Measurements from ENCODE around the gene FOXP1.

Gene FOXP1

GRCh38 chr3:71031914-71032521, 551.5 kb downstream of the FOXP1 start:
- Histone ChIP-seq H3K9me3 (ENCODE audit: control insufficient read depth in 2 of 2, low read length in 2 of 2) (no peaks in the 10 kb centered on the region), H3K27me3 (ENCODE audit: control insufficient read depth in 2 of 2, insufficient read depth in 2 of 2, low read length in 2 of 2) (no peaks in the 10 kb centered on the region), H3K27ac (ENCODE audit: low read depth in 2 of 2, low read length in 2 of 2) (peak overlapping the region; percentile 21 to 61), H3K4me1 (ENCODE audit: control insufficient read depth in 2 of 2, insufficient read depth in 2 of 2, low read length in 2 of 2) (peaks cover 17 to 45% of the 10 kb centered on the region in 2 donors), H3K4me3 (ENCODE audit: low read length in 2 of 2) (no peak overlapping the region), H3K36me3 (ENCODE audit: control insufficient read depth in 2 of 2, insufficient read depth in 2 of 2, low read length in 2 of 2) (peaks cover 27 to 32% of the 10 kb centered on the region in 2 donors), H3K9ac (ENCODE audit: low read depth in 1 of 2, low read length in 2 of 2) (no peak overlapping the region)

- H3K9me3 ChIP-seq (ENCODE audit: control insufficient read depth in 2 of 2, low read length in 2 of 2), result no peaks in the 10 kb centered on the region
- peaks cover 17 to 42% of the 10 kb centered on the region in 2 donors for H3K4me1 ChIP-seq (ENCODE audit: control insufficient read depth in 2 of 2, insufficient read depth in 2 of 2, low read length in 2 of 2)
- H3K4me3 ChIP-seq (ENCODE audit: low read length in 2 of 2), result no peak overlapping the region
- H3K27me3 ChIP-seq (ENCODE audit: control insufficient read depth in 2 of 2, insufficient read depth in 2 of 2, low read length in 2 of 2), result no peaks in the 10 kb centered on the region
- peak overlapping the region; percentile 21 to 61 for H3K27ac ChIP-seq (ENCODE audit: low read depth in 2 of 2, low read length in 2 of 2)
- H3K36me3 ChIP-seq (ENCODE audit: control insufficient read depth in 2 of 2, insufficient read depth in 2 of 2, low read length in 2 of 2), result peaks cover 27 to 35% of the 10 kb centered on the region in 2 donors
- no peak overlapping the region for H3K9ac ChIP-seq (ENCODE audit: low read depth in 1 of 2, low read length in 2 of 2)
These were observed 552.3 kb downstream of the FOXP1 start for GRCh38 chr3:71031181-71031580.

- Histone ChIP-seq H3K27me3 (ENCODE audit: control insufficient read depth in 2 of 2, insufficient read depth in 2 of 2, low read length in 2 of 2) (no peaks in the 10 kb centered on the region), H3K36me3 (ENCODE audit: control insufficient read depth in 2 of 2, insufficient read depth in 2 of 2, low read length in 2 of 2) (peaks cover 27 to 33% of the 10 kb centered on the region in 2 donors), H3K9me3 (ENCODE audit: control insufficient read depth in 2 of 2, low read length in 2 of 2) (no peaks in the 10 kb centered on the region), H3K9ac (ENCODE audit: low read depth in 1 of 2, low read length in 2 of 2) (no peak overlapping the region), H3K27ac (ENCODE audit: low read depth in 2 of 2, low read length in 2 of 2) (peak overlapping the region; percentile 21 to 61), H3K4me1 (ENCODE audit: control insufficient read depth in 2 of 2, insufficient read depth in 2 of 2, low read length in 2 of 2) (peaks cover 14 to 41% of the 10 kb centered on the region in 2 donors), H3K4me3 (ENCODE audit: low read length in 2 of 2) (no peak overlapping the region)
These were observed 552.8 kb downstream of the FOXP1 start for GRCh38 chr3:71030748-71031147.

GRCh38 chr3:71029770-71030169, 553.8 kb downstream of the FOXP1 start:
- Histone ChIP-seq H3K9me3 (ENCODE audit: control insufficient read depth in 2 of 2, low read length in 2 of 2) (no peaks in the 10 kb centered on the region), H3K4me1 (ENCODE audit: control insufficient read depth in 2 of 2, insufficient read depth in 2 of 2, low read length in 2 of 2) (peaks cover 12 to 43% of the 10 kb centered on the region in 2 donors), H3K27me3 (ENCODE audit: control insufficient read depth in 2 of 2, insufficient read depth in 2 of 2, low read length in 2 of 2) (no peaks in the 10 kb centered on the region), H3K27ac (ENCODE audit: low read depth in 2 of 2, low read length in 2 of 2) (no peak overlapping the region), H3K9ac (ENCODE audit: low read depth in 1 of 2, low read length in 2 of 2) (no peak overlapping the region), H3K4me3 (ENCODE audit: low read length in 2 of 2) (no peak overlapping the region), H3K36me3 (ENCODE audit: control insufficient read depth in 2 of 2, insufficient read depth in 2 of 2, low read length in 2 of 2) (peaks cover 24 to 28% of the 10 kb centered on the region in 2 donors)

- Histone ChIP-seq H3K9me3 (ENCODE audit: control insufficient read depth in 2 of 2, low read length in 2 of 2) (no peaks in the 10 kb centered on the region), H3K27ac (ENCODE audit: low read depth in 2 of 2, low read length in 2 of 2) (no peak overlapping the region), H3K4me1 (ENCODE audit: control insufficient read depth in 2 of 2, insufficient read depth in 2 of 2, low read length in 2 of 2) (peaks cover 12 to 40% of the 10 kb centered on the region in 2 donors), H3K4me3 (ENCODE audit: low read length in 2 of 2) (no peak overlapping the region), H3K9ac (ENCODE audit: low read depth in 1 of 2, low read length in 2 of 2) (no peak overlapping the region), H3K36me3 (ENCODE audit: control insufficient read depth in 2 of 2, insufficient read depth in 2 of 2, low read length in 2 of 2) (peaks cover 20 to 26% of the 10 kb centered on the region in 2 donors), H3K27me3 (ENCODE audit: control insufficient read depth in 2 of 2, insufficient read depth in 2 of 2, low read length in 2 of 2) (no peaks in the 10 kb centered on the region)
These were observed 554.7 kb downstream of the FOXP1 start for GRCh38 chr3:71028802-71029201.

- Histone ChIP-seq H3K4me3 (ENCODE audit: low read length in 2 of 2) (no peak overlapping the region), H3K9me3 (ENCODE audit: control insufficient read depth in 2 of 2, low read length in 2 of 2) (no peaks in the 10 kb centered on the region), H3K27me3 (ENCODE audit: control insufficient read depth in 2 of 2, insufficient read depth in 2 of 2, low read length in 2 of 2) (no peaks in the 10 kb centered on the region), H3K9ac (ENCODE audit: low read depth in 1 of 2, low read length in 2 of 2) (no peak overlapping the region), H3K4me1 (ENCODE audit: control insufficient read depth in 2 of 2, insufficient read depth in 2 of 2, low read length in 2 of 2) (peaks cover 12 to 36% of the 10 kb centered on the region in 2 donors), H3K36me3 (ENCODE audit: control insufficient read depth in 2 of 2, insufficient read depth in 2 of 2, low read length in 2 of 2) (peaks cover 17 to 23% of the 10 kb centered on the region in 2 donors), H3K27ac (ENCODE audit: low read depth in 2 of 2, low read length in 2 of 2) (no peak overlapping the region)
These were observed 555.3 kb downstream of the FOXP1 start for GRCh38 chr3:71028184-71028583.

GRCh38 chr3:71026634-71027578, 556.6 kb downstream of the FOXP1 start:
- Histone ChIP-seq H3K9me3 (ENCODE audit: control insufficient read depth in 2 of 2, low read length in 2 of 2) (no peaks in the 10 kb centered on the region), H3K4me3 (ENCODE audit: low read length in 2 of 2) (no peak overlapping the region), H3K27me3 (ENCODE audit: control insufficient read depth in 2 of 2, insufficient read depth in 2 of 2, low read length in 2 of 2) (no peaks in the 10 kb centered on the region), H3K4me1 (ENCODE audit: control insufficient read depth in 2 of 2, insufficient read depth in 2 of 2, low read length in 2 of 2) (peaks cover 10 to 24% of the 10 kb centered on the region in 2 donors), H3K36me3 (ENCODE audit: control insufficient read depth in 2 of 2, insufficient read depth in 2 of 2, low read length in 2 of 2) (peaks cover 18 to 19% of the 10 kb centered on the region in 2 donors), H3K9ac (ENCODE audit: low read depth in 1 of 2, low read length in 2 of 2) (no peak overlapping the region), H3K27ac (ENCODE audit: low read depth in 2 of 2, low read length in 2 of 2) (no peak overlapping the region)

- H3K36me3 ChIP-seq (ENCODE audit: control insufficient read depth in 2 of 2, insufficient read depth in 2 of 2, low read length in 2 of 2), result peaks cover 15 to 19% of the 10 kb centered on the region in 2 donors
- no peak overlapping the region for H3K9ac ChIP-seq (ENCODE audit: low read depth in 1 of 2, low read length in 2 of 2)
- no peaks in the 10 kb centered on the region for H3K9me3 ChIP-seq (ENCODE audit: control insufficient read depth in 2 of 2, low read length in 2 of 2)
- peak overlapping the region in 1 of 2 donors; percentile 54 for H3K27ac ChIP-seq (ENCODE audit: low read depth in 2 of 2, low read length in 2 of 2)
- H3K4me3 ChIP-seq (ENCODE audit: low read length in 2 of 2), result no peak overlapping the region
- H3K4me1 ChIP-seq (ENCODE audit: control insufficient read depth in 2 of 2, insufficient read depth in 2 of 2, low read length in 2 of 2), result peaks cover 3 to 16% of the 10 kb centered on the region in 2 donors
- no peaks in the 10 kb centered on the region for H3K27me3 ChIP-seq (ENCODE audit: control insufficient read depth in 2 of 2, insufficient read depth in 2 of 2, low read length in 2 of 2)
These were observed 558.0 kb downstream of the FOXP1 start for GRCh38 chr3:71025516-71025915.

GRCh38 chr3:71025010-71025409, 558.5 kb downstream of the FOXP1 start:
- Histone ChIP-seq H3K36me3 (ENCODE audit: control insufficient read depth in 2 of 2, insufficient read depth in 2 of 2, low read length in 2 of 2) (peaks cover 13 to 16% of the 10 kb centered on the region in 2 donors), H3K27me3 (ENCODE audit: control insufficient read depth in 2 of 2, insufficient read depth in 2 of 2, low read length in 2 of 2) (no peaks in the 10 kb centered on the region), H3K9ac (ENCODE audit: low read depth in 1 of 2, low read length in 2 of 2) (no peak overlapping the region), H3K4me3 (ENCODE audit: low read length in 2 of 2) (no peak overlapping the region), H3K9me3 (ENCODE audit: control insufficient read depth in 2 of 2, low read length in 2 of 2) (no peaks in the 10 kb centered on the region), H3K27ac (ENCODE audit: low read depth in 2 of 2, low read length in 2 of 2) (peak overlapping the region in 1 of 2 donors; percentile 54), H3K4me1 (ENCODE audit: control insufficient read depth in 2 of 2, insufficient read depth in 2 of 2, low read length in 2 of 2) (peaks cover 3 to 16% of the 10 kb centered on the region in 2 donors)

Measured in mucosa of rectum (tissue), 2 donors.